ENCODE measurements around the gene CAMTA1.

GRCh38 chr1:7587108-7587772, 802.0 kb downstream of the CAMTA1 start:
- TF ChIP-seq POLR2A (IDR thresholded peaks at IDR 0.05; ENCODE audit: low read length) = no peak
- no peak for TF ChIP-seq GATA1 (IDR thresholded peaks at IDR 0.05; ENCODE audit: low read depth, low read length)

Data from erythroblast (primary cell).